ENCODE results near the gene YIPF6.
"Not testable (repeated sequence)": the region's sequence is repeated elsewhere in the genome, so short reads cannot be mapped to it uniquely, and the experiment has no call there.

Gene YIPF6, protein sequence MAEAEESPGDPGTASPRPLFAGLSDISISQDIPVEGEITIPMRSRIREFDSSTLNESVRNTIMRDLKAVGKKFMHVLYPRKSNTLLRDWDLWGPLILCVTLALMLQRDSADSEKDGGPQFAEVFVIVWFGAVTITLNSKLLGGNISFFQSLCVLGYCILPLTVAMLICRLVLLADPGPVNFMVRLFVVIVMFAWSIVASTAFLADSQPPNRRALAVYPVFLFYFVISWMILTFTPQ

GRCh38 chrX:68498508-68499379 lies at the start of gene YIPF6:
Gene YIPF6 (plus strand): TSS chrX:68499051. CDS start chrX:68499067, 16 bp downstream.
- DNase-seq: peak; percentile 86

- no peak for DNase-seq
Measured at GRCh38 chrX:68451720-68452119, 47.1 kb upstream of the YIPF6 start.

- no peak for DNase-seq
Measured at GRCh38 chrX:68454476-68455150, 44.2 kb upstream of the YIPF6 start.

GRCh38 chrX:68455151-68455510 lies 43.7 kb upstream of the YIPF6 start:
- no peak for DNase-seq

- no peak for DNase-seq
Measured at GRCh38 chrX:68461093-68461492, 37.8 kb upstream of the YIPF6 start.

DNA sequence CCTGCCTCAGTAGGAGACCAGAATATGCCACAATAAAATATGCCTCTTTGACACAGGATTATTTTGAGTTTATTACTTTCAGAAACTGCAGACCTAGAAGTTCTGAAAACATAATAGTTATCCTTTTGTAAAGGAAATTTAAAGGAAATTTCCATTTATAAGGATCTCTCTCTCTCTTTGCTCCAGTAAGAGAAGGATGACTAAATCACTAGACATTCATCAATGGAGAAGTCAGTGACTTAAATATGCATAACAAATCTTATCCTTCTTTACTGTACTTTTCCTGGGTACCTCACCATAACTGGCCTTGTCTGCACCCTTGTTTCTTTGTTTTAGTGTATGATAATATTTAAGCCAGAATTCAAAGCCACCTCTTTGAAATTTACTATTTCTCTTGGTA lies 37.3 kb upstream of the YIPF6 start:
- DNase-seq: no peak

- DNase-seq: no peak
Measured at GRCh38 chrX:68462197-68462596, 36.7 kb upstream of the YIPF6 start.

GRCh38 chrX:68462653-68463052 lies 36.2 kb upstream of the YIPF6 start:
- DNase-seq: peak; percentile 82

DNA sequence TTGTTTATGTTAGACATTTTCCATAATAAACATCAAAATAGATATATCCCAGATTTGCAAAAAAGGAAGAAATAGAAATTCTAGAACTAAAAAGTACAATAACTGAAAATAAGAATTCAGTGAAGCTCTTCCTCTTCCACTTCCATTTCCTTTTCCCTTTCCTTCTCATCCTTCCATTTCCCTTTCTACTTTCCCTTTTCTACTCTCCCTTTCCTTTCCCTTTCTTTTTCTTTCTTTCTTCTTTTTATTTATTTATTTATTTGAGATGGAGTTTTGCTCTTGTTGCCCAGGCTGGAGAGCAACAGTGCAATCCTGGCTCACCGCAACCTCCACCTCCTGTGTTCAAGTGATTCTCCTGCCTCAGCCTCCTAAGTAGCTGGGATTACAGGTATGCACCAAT lies 35.0 kb upstream of the YIPF6 start:
- no peak for DNase-seq

DNA sequence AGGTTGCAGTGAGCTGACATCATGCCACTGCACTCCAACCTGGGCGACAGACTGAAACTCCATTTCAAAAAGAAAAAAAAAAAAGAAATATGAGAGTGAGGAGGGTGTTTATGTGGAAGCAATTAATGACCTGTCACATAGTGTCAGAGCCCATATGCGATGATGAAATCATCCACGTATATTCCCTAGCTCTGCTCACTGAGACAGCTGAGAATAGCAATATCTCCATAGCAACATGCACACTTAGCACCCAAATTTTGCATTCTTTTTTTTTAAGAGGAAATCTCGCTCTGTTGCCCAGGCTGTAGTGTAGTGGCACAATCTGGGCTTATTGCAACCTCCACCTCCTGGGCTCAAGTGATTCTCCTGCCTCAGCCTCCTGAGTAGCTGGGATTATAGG lies 34.1 kb upstream of the YIPF6 start:
- no peak for DNase-seq

GRCh38 chrX:68480969-68481368 lies 17.9 kb upstream of the YIPF6 start:
- no peak for DNase-seq

GRCh38 chrX:68486198-68486597 lies 12.7 kb upstream of the YIPF6 start:
- not testable (repeated sequence) for DNase-seq

GRCh38 chrX:68487254-68487653 lies 11.6 kb upstream of the YIPF6 start:
- no peak for DNase-seq

GRCh38 chrX:68487924-68488323 lies 10.9 kb upstream of the YIPF6 start:
- no peak for DNase-seq

DNA sequence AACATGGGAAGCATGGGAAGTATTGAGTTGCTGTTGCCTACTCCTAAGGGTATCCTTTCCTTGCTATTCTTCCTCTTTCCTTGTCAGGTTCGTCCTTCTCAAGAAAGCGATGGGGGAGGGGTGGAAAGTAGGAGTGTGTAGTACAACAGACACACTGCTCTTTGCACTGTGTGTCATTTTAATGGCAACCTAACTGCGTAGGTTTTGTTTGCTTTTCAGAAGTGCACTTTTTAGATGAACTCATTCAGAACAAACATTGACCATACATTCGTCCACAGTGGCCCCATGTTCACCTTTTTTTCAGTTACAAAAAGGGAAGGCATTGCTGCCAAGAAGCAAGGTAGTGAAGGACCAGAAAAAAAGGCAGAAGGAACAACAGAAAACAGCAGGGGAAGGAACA lies 10.2 kb upstream of the YIPF6 start:
- DNase-seq: no peak

- DNase-seq: peak; percentile 65
Measured at GRCh38 chrX:68490644-68491043, 8.2 kb upstream of the YIPF6 start.

GRCh38 chrX:68492583-68492982 lies 6.3 kb upstream of the YIPF6 start:
- DNase-seq: peak; percentile 8

DNA sequence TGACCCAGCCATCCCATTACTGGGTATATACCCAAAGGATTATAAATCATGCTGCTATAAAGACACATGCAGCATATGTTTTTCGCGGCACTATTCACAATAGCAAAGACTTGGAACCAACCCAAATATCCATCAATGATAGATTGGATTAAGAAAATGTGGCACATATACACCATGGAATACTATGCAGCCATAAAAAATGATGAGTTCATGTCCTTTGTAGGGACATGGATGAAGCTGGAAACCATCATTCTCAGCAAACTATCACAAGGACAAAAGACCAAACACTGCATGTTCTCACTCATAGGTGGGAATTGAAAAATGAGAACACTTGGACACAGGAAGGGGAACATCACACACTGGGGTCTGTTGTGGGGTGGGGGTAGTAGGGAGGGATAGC lies 5.1 kb upstream of the YIPF6 start:
- not testable (repeated sequence) for DNase-seq

DNA sequence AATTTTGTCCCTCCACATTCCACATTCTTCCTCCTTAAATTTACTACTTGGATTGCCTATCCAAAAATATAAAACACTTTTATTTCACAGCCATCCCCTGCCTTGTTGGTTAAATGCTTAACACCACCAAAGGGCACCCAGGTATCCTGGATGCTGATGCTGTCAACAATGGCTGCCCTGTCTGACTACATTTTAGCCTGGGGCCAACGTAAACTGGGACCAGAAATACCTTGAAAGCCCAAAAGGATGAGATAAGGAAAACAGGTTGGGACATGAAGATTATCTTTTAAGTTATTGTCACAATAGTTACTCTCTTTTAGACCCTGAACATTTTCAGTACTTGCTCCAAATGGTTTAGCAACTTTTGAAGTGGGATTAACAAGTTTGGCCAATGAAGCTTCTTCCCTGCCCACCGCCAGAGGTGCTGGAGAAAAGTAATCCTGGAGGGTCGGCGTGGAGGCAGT lies 775 bp upstream of the YIPF6 start:
- no peak for DNase-seq

DNA sequence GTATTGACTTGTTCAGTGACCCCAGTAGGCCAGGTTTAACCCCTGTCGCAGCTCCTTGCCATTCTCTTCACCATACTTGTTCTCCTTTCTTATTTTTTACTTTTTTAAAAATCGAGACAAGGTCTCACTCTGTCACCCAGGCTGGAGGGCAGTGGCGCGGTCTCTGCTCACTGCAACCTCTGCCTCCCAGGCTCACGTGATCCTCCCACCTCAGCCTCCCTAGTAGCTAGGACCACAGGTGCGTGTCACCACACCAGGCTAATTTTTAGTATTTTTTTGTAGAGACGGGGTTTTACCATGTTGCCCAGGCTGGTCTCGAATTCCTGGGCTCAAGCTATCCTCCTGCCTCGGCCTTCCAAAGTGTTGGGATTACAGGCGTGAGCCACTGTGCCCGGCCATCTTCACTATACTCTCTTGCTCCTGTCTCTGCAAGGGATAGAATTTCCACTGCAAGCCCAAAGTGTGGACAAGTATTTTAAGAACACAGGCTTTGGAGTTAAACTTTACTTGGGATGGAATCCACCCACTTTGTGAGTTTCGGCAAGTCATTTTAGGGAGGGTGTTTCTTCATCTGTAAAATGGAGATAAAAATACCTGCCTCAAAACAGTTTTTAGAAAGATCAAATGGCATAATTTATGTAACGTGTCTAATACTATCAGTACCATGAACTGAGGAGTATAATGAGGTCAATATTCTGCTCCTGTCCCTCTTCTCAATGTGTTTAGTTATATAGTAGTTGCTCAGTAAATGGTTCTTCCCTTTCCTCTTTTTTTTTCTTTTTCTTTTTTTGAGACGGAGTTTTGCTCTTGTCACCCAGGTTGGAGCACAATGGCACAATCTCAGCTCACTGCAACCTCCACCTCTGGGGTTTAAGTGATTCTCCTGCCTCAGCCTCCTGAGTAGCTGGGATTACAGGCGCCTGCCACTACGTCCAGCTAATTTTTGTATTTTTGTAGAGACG lies 973 bp downstream of the YIPF6 start:
- DNase-seq: no peak

DNA sequence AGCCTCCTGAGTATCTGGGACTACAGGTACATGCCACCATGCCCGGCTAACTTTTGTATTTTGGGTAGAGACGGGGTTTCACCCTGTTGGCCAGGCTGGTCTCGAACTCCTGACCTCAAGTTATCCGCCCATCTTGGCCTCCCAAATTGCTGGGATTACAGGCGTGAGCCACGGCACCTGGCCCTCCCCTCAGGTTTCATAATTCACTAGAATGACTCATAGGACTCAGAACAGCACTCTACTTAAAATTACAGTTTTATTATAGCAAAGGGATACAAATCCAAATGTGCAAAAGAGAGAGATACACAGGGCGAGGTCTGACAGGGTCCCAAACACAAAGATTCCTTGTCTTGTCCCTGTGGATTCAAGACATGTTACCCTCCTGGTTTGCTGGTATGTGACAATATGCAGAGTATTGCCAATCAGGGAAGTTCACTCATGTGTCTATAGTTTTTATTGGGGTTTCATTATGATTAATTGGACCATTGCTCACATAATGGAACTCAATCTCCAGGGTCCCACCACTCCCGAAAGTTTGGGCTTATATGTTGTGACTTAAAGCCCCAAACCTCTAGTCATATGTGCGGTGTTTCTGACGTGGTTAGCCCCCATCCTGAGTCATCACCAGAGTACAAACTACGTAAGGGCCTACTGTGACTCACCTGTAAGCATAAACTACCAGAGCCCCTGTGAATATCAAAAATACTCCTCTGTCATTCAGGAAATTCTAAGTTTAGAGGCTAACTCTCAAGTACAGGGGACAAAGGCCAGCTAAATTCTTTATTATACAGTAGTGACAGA lies 5.2 kb downstream of the YIPF6 start:
- no peak for DNase-seq

DNA sequence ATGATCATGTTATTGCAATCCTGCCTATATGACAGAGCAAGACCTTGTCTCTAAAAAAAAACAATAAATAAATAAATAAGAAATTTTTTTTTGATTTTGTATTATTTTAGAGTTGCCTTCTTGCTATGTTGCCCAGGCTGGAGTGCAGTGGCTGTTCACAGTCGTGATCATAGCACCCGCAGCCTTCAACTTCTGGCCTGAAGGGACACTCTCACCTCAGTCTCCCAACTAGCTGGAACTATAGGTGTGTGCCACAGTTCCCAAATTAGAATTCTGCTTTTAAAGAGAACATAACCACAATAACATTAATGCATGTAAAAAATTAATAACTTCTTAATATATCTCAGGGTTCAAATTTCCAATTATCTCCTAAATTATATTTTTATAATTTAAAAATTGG lies 7.8 kb downstream of the YIPF6 start:
- DNase-seq: no peak
